GM12878 (cell line): ENCODE results near the gene ANXA2R. TPM values are rescaled to one million over a fixed set of nuclear protein-coding genes. Genes with fewer than 3 reads are reported as not detected.

ENCODE experiments used
- BHLHE40 ChIP-seq, 2 experiments: fragments of 450-650 bp in 1 of 2; IDR thresholded peaks; 2 replicates each; pipeline ENCODE4 v1.6.1; 2011 to 2017; ENCODE audit warnings: low read depth in 2 of 2, borderline replicate concordance in 1 of 2, improper control_type of control experiment in 1 of 2, low read length in 1 of 2, mild to moderate bottlenecking in 1 of 2
- EGR1 ChIP-seq, 2 experiments: IDR thresholded peaks; 1 replicate in 1 of 2; 2 replicates in 1 of 2; pipeline ENCODE4 v1.6.1; 2011 to 2012; ENCODE audit warnings: low read depth in 2 of 2, low read length in 2 of 2, borderline replicate concordance in 1 of 2, mild to moderate bottlenecking in 1 of 2, moderate library complexity in 1 of 2
- NFIC ChIP-seq: IDR thresholded peaks from 2 replicates; pipeline ENCODE4 v1.6.1; 2012; ENCODE audit warnings: low read depth, mild to moderate bottlenecking, inconsistent platforms, low read length, moderate library complexity
- NKRF ChIP-seq: fragments of 450-650 bp; conservative IDR thresholded peaks from 2 replicates; pipeline ENCODE4 v1.6.1; 2017; ENCODE audit warnings: mild to moderate bottlenecking, moderate library complexity
- PAX8 ChIP-seq: fragments of 450-650 bp; IDR thresholded peaks from 2 replicates; pipeline ENCODE4 v1.6.1; 2017; ENCODE audit warnings: mild to moderate bottlenecking, moderate library complexity
- RAD21 ChIP-seq: IDR thresholded peaks from 2 replicates; pipeline ENCODE4 v1.6.1; 2011; ENCODE audit warnings: mild to moderate bottlenecking, low read depth, low read length, moderate library complexity; ENCODE audit not compliant: insufficient read depth
- SRF ChIP-seq, 2 experiments: IDR thresholded peaks; 2 replicates each; pipeline ENCODE4 v1.6.1; 2011; ENCODE audit warnings: low read depth in 2 of 2, low read length in 2 of 2, mild to moderate bottlenecking in 1 of 2, moderate library complexity in 1 of 2
- STAT3 ChIP-seq: IDR thresholded peaks from 2 replicates; pipeline ENCODE4 v1.6.1; 2011; ENCODE audit warnings: low read depth, low read length, improper control_type of control experiment
- ZBED1 ChIP-seq: IDR thresholded peaks from 2 replicates; pipeline ENCODE4 v1.6.1; 2016; ENCODE audit warnings: borderline replicate concordance
- ZNF384 ChIP-seq: IDR thresholded peaks from 2 replicates; pipeline ENCODE4 v1.6.1; 2012; ENCODE audit warnings: low read depth, mild to moderate bottlenecking, low read length, improper control_type of control experiment, borderline replicate concordance
- ZNF687 ChIP-seq: fragments of 450-650 bp; IDR thresholded peaks from 2 replicates; pipeline ENCODE4 v1.6.1; 2017; ENCODE audit warnings: mild to moderate bottlenecking, moderate library complexity
- polyA plus RNA-seq, 11 experiments: library from polyadenylated mRNA; depleted of rRNA in 4 of 11; unstranded in 6 of 11; stranded (reverse) in 5 of 11; fragments of >200 nt; fragmentation: Nextera tagmentation in 4 of 11; fragmentation: Illumina TruSeq in 1 of 11; extraction: Ambion mirVana in 4 of 11; extraction: Trizol in 1 of 11; gene quantifications; 1 replicate in 1 of 11; 2 replicates in 10 of 11; pipeline versions ENCODE4 v1.2.1 to v1.2.3, GENCODE V29; 2011 to 2016; ENCODE audit warnings: inconsistent platforms in 2 of 11, missing spikeins in 2 of 11, low read depth in 1 of 11
- total RNA-seq, 4 experiments: library from RNA; depleted of rRNA in 3 of 4; stranded (reverse); fragments of >200 nt in 3 of 4; fragmentation: Illumina TruSeq in 1 of 4; extraction: Trizol in 1 of 4; gene quantifications; 2 replicates each; pipeline versions ENCODE4 v1.2.1 to v1.2.3, GENCODE V29; 2013 to 2021

The ANXA2R gene
- total and polyA plus RNA-seq, 10 of the 15 experiments (the other 5 are each of a cell fraction or from before 2014, with no cell fraction given), result 2.3 to 7.8 (median 4.4) TPM

DNA sequence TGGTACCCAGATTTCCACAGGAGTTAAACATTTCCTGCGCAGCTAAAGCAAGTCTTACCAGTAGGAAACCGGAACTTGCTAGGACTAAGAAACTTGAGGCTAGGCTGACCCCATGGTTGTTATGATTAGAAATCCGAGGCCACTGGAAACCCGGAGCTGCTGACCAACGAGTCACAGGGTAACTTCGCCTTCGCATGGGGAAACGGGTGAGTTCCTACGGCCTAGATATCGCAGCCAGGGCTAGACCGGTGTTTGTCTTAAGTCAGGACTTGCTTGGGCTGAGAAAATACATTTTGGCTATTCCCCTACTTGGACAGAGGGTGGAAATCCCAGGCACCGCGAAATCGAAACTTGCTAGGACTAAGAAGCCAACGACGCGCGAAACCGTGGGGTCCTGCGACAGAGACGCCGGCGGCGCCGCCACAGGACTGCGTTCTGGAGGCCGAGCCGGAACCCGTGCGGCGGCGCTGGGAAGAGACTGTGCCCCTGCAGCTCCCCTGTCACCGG is 1.6 kb upstream of the ANXA2R start (continued):
- TF ChIP-seq ZNF384 (no peak; the same call in 1 of the 2 replicates), ZBED1 (peak; percentile 51; the same call in 1 of the 2 replicates), ZNF687 (0 out of 2 replicates have a peak, but pooled peaks have one; percentile 20), PAX8 (no peak), NKRF (0 out of 2 replicates have a peak, but pooled peaks have one; percentile 15), RAD21 (no peak), EGR1 (IDR thresholded peaks at IDR 0.05; ENCODE audit: borderline replicate concordance in 1 of 2, low read depth in 2 of 2, low read length in 2 of 2) (no peak), SRF (IDR thresholded peaks at IDR 0.05; ENCODE audit: low read depth in 2 of 2, low read length in 2 of 2) (0 out of 4 replicates have a peak, but pooled peaks of 1 of the 2 experiments have one; percentile 15), STAT3 (0 out of 2 replicates have a peak, but pooled peaks have one; percentile 42), NFIC (peak; percentile 7; the same call in 1 of the 2 replicates), BHLHE40 (IDR thresholded peaks at IDR 0.05; ENCODE audit: borderline replicate concordance in 1 of 2, low read depth in 2 of 2, low read length in 1 of 2) (peak in 1 of 2 experiments; percentile 22; a peak in 1 of 4 replicates)
